PFSK-1 (cell line): ENCODE results near the gene TMEM144.

Source experiments
- FOXP2 ChIP-seq: optimal IDR thresholded peaks from 2 replicates; pipeline ENCODE3; 2011; ENCODE audit warnings: borderline replicate concordance, control low read depth, inconsistent platforms; ENCODE audit not compliant: insufficient read depth; ENCODE audit errors: extremely low read length, extremely low read depth
- POLR2AphosphoS5 ChIP-seq: IDR thresholded peaks from 2 replicates; pipeline ENCODE4 v1.6.1; 2012; ENCODE audit warnings: low read depth, mild to moderate bottlenecking, control low read depth, low read length, moderate library complexity
- SIN3A ChIP-seq: IDR thresholded peaks from 2 replicates; pipeline ENCODE4 v1.6.1; 2012; ENCODE audit warnings: mild to moderate bottlenecking, low read length, moderate library complexity, borderline replicate concordance; ENCODE audit not compliant: insufficient read depth
- TAF1 ChIP-seq: IDR thresholded peaks from 2 replicates; pipeline ENCODE4 v1.6.1; 2012; ENCODE audit warnings: low read length, control low read depth, borderline replicate concordance; ENCODE audit not compliant: insufficient read depth
- TF ChIP-seq, protein P1 (sequence below), 2 experiments: IDR thresholded peaks; 2 replicates each; pipeline versions ENCODE4 v1.6.1 to v1.8.0; 2011 to 2012; ENCODE audit warnings: low read depth in 2 of 2, low read length in 2 of 2, control low read depth in 1 of 2, inconsistent platforms in 1 of 2, mild to moderate bottlenecking in 1 of 2, moderate library complexity in 1 of 2; ENCODE audit not compliant: insufficient read depth in 1 of 2

TMEM144 gene

DNA sequence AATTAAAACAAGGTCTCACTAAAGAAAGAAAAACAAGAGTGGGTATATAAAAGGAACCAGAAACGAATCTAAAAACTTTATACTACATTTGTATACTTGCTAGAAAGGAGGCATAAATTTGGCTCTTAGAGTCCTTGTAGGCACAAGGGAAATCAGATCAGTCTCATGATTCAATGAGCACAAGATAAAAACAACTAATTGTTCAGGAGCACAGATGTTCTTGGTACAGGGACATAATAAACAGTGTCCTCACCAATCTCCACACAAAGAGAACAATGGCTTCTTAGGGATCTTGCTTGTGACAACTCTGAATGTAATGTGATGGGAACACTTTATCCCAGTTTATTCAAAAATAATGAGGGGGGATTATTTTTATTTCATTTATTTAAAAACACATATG lies 28.3 kb downstream of the TMEM144 start:
- TF ChIP-seq, protein P1, sequence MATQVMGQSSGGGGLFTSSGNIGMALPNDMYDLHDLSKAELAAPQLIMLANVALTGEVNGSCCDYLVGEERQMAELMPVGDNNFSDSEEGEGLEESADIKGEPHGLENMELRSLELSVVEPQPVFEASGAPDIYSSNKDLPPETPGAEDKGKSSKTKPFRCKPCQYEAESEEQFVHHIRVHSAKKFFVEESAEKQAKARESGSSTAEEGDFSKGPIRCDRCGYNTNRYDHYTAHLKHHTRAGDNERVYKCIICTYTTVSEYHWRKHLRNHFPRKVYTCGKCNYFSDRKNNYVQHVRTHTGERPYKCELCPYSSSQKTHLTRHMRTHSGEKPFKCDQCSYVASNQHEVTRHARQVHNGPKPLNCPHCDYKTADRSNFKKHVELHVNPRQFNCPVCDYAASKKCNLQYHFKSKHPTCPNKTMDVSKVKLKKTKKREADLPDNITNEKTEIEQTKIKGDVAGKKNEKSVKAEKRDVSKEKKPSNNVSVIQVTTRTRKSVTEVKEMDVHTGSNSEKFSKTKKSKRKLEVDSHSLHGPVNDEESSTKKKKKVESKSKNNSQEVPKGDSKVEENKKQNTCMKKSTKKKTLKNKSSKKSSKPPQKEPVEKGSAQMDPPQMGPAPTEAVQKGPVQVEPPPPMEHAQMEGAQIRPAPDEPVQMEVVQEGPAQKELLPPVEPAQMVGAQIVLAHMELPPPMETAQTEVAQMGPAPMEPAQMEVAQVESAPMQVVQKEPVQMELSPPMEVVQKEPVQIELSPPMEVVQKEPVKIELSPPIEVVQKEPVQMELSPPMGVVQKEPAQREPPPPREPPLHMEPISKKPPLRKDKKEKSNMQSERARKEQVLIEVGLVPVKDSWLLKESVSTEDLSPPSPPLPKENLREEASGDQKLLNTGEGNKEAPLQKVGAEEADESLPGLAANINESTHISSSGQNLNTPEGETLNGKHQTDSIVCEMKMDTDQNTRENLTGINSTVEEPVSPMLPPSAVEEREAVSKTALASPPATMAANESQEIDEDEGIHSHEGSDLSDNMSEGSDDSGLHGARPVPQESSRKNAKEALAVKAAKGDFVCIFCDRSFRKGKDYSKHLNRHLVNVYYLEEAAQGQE (IDR thresholded peaks at IDR 0.05; ENCODE audit: insufficient read depth in 1 of 2, low read depth in 2 of 2, low read length in 2 of 2): no peak
- TF ChIP-seq SIN3A (no peak), FOXP2 (no peak), POLR2AphosphoS5 (no peak), TAF1 (no peak)

DNA sequence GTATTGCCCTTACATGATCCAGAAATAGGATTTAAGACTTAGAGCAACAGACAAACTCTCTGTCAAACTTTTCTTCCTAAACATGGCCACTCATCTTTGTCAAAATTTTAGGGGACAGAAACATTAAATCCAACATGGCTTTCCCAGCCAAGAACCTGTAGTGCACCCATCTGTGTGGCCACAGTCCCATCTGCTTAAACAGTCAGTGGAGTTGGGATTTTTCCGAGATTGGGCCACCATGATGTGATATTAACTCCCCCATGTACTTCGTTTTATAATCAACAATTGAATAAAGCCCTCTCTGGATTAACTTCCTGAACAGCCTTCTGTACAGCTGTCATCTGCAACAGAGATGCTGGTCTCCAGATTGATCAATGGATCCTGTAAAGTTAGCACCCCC lies 28.9 kb downstream of the TMEM144 start:
- TF ChIP-seq SIN3A: no peak
- TF ChIP-seq, protein P1 (IDR thresholded peaks at IDR 0.05; ENCODE audit: insufficient read depth in 1 of 2, low read depth in 2 of 2, low read length in 2 of 2): no peak
- TF ChIP-seq TAF1: no peak
- no peak for TF ChIP-seq POLR2AphosphoS5
- no peak for TF ChIP-seq FOXP2

DNA sequence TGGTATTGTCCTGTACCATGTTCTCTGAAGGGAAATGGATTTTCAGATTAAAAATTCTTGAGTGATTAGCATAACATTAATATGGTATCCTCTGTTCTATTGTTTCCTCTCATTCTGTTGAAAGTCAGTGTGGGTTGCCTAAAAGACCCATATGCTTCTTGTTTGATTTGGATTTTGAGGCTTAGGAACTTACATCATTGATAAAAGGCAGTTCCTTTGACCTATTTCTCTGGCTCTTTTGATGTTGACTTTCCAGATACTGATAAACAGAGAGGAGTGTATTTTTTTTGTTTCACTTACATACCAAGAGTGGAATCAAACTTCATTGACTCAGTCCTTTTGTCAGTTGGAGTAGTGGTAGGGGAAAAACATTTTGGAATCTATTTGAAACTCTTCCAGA lies 32.8 kb downstream of the TMEM144 start:
- TF ChIP-seq FOXP2: no peak
- TF ChIP-seq POLR2AphosphoS5: no peak
- no peak for TF ChIP-seq TAF1
- TF ChIP-seq, protein P1 (IDR thresholded peaks at IDR 0.05; ENCODE audit: insufficient read depth in 1 of 2, low read depth in 2 of 2, low read length in 2 of 2): no peak
- TF ChIP-seq SIN3A: no peak

DNA sequence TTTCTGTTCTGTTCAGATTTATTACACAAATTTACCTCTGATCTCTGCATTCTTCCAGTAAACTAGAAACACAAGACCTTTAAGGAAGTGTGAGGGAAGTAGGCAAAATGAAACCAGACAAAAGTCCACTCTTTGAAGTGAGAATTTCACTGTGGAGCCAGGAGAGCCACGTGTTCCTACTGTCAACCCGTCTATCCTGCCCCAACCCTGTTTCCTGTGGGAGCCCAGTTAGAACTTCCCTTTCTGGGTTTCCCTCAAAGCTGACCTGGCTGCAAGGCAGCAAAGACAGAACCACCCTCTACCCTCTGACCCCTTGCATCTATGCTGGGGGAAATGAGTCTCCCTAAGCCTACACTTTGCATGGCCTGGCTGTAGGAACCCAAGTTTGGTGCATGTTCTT lies 40.0 kb downstream of the TMEM144 start:
- no peak for TF ChIP-seq SIN3A

DNA sequence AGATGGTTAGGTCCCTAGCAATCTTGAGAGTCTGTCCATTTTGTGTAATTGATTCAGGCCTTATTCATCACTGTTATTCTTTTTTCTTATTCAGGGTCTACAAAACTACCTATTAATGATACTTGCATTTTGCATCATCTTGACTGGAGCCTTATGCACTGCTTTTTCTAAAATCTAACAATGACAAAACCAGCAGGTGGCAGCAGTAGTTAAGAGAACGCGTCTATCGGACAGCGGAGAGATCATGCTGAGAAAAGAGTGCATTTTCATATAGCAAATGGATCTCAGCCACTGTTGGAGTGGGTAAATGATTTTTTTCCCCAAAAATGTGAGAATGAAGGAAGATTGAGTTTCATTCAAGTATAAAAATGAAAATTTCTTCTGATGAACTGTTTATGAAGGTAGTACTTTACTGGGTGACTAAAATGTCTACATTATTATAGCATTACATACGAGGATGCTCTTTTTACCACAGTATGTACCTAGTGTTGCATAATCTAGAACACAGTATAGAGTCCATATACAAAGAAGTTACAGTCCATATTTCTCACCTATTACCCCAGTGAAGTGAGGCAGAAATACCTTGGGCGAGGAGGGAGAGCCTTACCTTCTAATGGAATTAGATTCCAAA lies 43.2 kb downstream of the TMEM144 start:
- TF ChIP-seq TAF1: no peak
- TF ChIP-seq FOXP2: no peak
- no peak for TF ChIP-seq SIN3A

DNA sequence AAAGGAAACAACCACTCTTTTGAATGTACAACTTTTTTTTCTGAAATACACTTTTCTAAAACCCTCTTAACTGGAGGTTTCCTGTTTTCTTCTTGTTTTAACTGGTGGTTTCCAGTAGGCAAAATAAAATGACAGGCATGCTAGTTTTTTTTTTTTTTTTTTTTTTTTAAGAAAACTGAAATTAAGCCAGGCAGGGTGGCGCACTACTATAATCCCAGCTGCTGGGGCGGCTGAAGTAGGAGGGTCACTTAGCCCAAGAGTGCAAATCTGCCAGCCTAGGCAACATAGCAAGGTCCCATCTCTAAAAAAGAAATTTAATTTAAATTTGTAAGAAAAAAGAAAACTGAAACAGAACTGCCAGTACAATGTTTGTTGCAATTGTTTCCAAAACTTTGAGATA lies 44.0 kb downstream of the TMEM144 start:
- TF ChIP-seq, protein P1 (IDR thresholded peaks at IDR 0.05; ENCODE audit: insufficient read depth in 1 of 2, low read depth in 2 of 2, low read length in 2 of 2): no peak
- TF ChIP-seq TAF1 (no peak), FOXP2 (no peak), SIN3A (no peak), POLR2AphosphoS5 (no peak)
